ENCODE measurements around the gene KRTAP2-3.
"Not testable (repeated sequence)": the region's sequence is repeated elsewhere in the genome, so short reads cannot be mapped to it uniquely, and the experiment has no call there.

Gene KRTAP2-3

GRCh38 chr17:41052566-41052965 is 7.3 kb downstream of the KRTAP2-3 start:
- no peaks in the 10 kb centered on the region for H3K79me2 ChIP-seq (ENCODE audit: low read length)
- H2AFZ ChIP-seq (ENCODE audit: low read depth, low read length), result no peak overlapping the region
- no peaks in the 10 kb centered on the region for H3K4me1 ChIP-seq (ENCODE audit: low read length)
- H3K36me3 ChIP-seq (replicated peaks; ENCODE audit: low read depth, low read length), result no peaks in the 10 kb centered on the region
- no peak overlapping the region for H3K4me3 ChIP-seq (ENCODE audit: low read length)
- no peak overlapping the region for H3K27ac ChIP-seq (ENCODE audit: low read length)
- TF ChIP-seq CTCF (IDR thresholded peaks at IDR 0.05; ENCODE audit: low read depth, low read length) (no peak), EZH2phosphoT487 (IDR thresholded peaks at IDR 0.05; ENCODE audit: low read depth) (no peak)
- peaks cover 6% of the 10 kb centered on the region; the same call in 1 of the 2 replicates for H3K27me3 ChIP-seq (ENCODE audit: low read depth, low read length)
- H3K4me2 ChIP-seq (ENCODE audit: low read length), result no peak overlapping the region
- no peak overlapping the region for H3K9ac ChIP-seq (ENCODE audit: low read length)
- no peaks in the 10 kb centered on the region for H3K9me3 ChIP-seq (ENCODE audit: insufficient read depth, low read length)
- H4K20me1 ChIP-seq (ENCODE audit: insufficient read depth, low read length), result no peaks in the 10 kb centered on the region

GRCh38 chr17:41049110-41049509 is 10.8 kb downstream of the KRTAP2-3 start:
- Histone ChIP-seq H3K9ac (ENCODE audit: low read length) (no peak overlapping the region), H3K79me2 (ENCODE audit: low read length) (no peaks in the 10 kb centered on the region), H3K4me3 (ENCODE audit: low read length) (no peak overlapping the region), H3K9me3 (ENCODE audit: insufficient read depth, low read length) (no peaks in the 10 kb centered on the region), H3K4me1 (ENCODE audit: low read length) (no peaks in the 10 kb centered on the region), H3K27me3 (ENCODE audit: low read depth, low read length) (peaks cover 6% of the 10 kb centered on the region; the same call in 1 of the 2 replicates), H4K20me1 (ENCODE audit: insufficient read depth, low read length) (no peaks in the 10 kb centered on the region), H3K4me2 (ENCODE audit: low read length) (no peak overlapping the region), H2AFZ (ENCODE audit: low read depth, low read length) (no peak overlapping the region), H3K36me3 (replicated peaks; ENCODE audit: low read depth, low read length) (no peaks in the 10 kb centered on the region), H3K27ac (ENCODE audit: low read length) (no peak overlapping the region)
- TF ChIP-seq CTCF (IDR thresholded peaks at IDR 0.05; ENCODE audit: low read depth, low read length) (no peak), EZH2phosphoT487 (IDR thresholded peaks at IDR 0.05; ENCODE audit: low read depth) (no peak)

- Histone ChIP-seq H3K4me3 (ENCODE audit: low read length) (no peak overlapping the region), H3K4me2 (ENCODE audit: low read length) (no peak overlapping the region), H3K36me3 (replicated peaks; ENCODE audit: low read depth, low read length) (no peaks in the 10 kb centered on the region), H2AFZ (ENCODE audit: low read depth, low read length) (no peak overlapping the region), H3K9ac (ENCODE audit: low read length) (no peak overlapping the region), H3K27me3 (ENCODE audit: low read depth, low read length) (peaks cover 3% of the 10 kb centered on the region; the same call in 1 of the 2 replicates), H4K20me1 (ENCODE audit: insufficient read depth, low read length) (no peaks in the 10 kb centered on the region), H3K27ac (ENCODE audit: low read length) (no peak overlapping the region), H3K9me3 (ENCODE audit: insufficient read depth, low read length) (no peaks in the 10 kb centered on the region), H3K4me1 (ENCODE audit: low read length) (no peaks in the 10 kb centered on the region), H3K79me2 (ENCODE audit: low read length) (no peaks in the 10 kb centered on the region)
- TF ChIP-seq EZH2phosphoT487 (IDR thresholded peaks at IDR 0.05; ENCODE audit: low read depth) (no peak), CTCF (IDR thresholded peaks at IDR 0.05; ENCODE audit: low read depth, low read length) (no peak)
Observed at GRCh38 chr17:41048441-41048840, 11.5 kb downstream of the KRTAP2-3 start.

- H3K27ac ChIP-seq (ENCODE audit: low read length); H3K9me3 ChIP-seq (ENCODE audit: insufficient read depth, low read length); H3K4me3 ChIP-seq (ENCODE audit: low read length); H3K9ac ChIP-seq (ENCODE audit: low read length); H3K36me3 ChIP-seq (replicated peaks; ENCODE audit: low read depth, low read length); H3K79me2 ChIP-seq (ENCODE audit: low read length); H3K27me3 ChIP-seq (ENCODE audit: low read depth, low read length); H2AFZ ChIP-seq (ENCODE audit: low read depth, low read length); H3K4me2 ChIP-seq (ENCODE audit: low read length); H3K4me1 ChIP-seq (ENCODE audit: low read length); H4K20me1 ChIP-seq (ENCODE audit: insufficient read depth, low read length): not testable (repeated sequence)
Observed at GRCh38 chr17:41046735-41047465, 13.0 kb downstream of the KRTAP2-3 start, which contains the start of gene KRTAP2-1. Gene KRTAP2-1, minus strand, starts transcription at chr17:41047316. Its CDS starts 49 bp downstream, at chr17:41047267.

All from OCI-LY3 (cell line).